Upper lobe of left lung (tissue), 6 donors: ENCODE data around the gene IKBIP. TPM values are rescaled to one million over a fixed set of nuclear protein-coding genes. Genes with fewer than 3 reads are reported as not detected.

ENCODE experiments used
- ATAC-seq, 2 donors: fragments of 200-7000 bp; cut with Tn5 transposase; one replicate each; pipeline ENCODE4 v1.9.1; 2022; ENCODE audit warnings: mild to moderate bottlenecking in 2 of 2, moderate library complexity in 2 of 2; ENCODE audit not compliant: low FRiP score in 2 of 2
- DNase-seq, 2 donors: peaks; one replicate each; pipeline ENCODE4 v3.0.0-alpha.2; 2019 to 2020
- H3K27ac ChIP-seq, 4 donors: fragments of 200-600 bp; sonication (generic); one replicate each; pipeline ENCODE4 v1.5.1; 2016 to 2019
- H3K27me3 ChIP-seq, 4 donors: fragments of 200-600 bp; sonication (generic); one replicate each; pipeline ENCODE4 v1.5.1; 2017 to 2019
- H3K36me3 ChIP-seq, 4 donors: fragments of 200-600 bp; sonication (generic); one replicate each; pipeline ENCODE4 v1.5.1; 2016 to 2019
- H3K4me1 ChIP-seq, 4 donors: fragments of 200-600 bp; sonication (generic); one replicate each; pipeline ENCODE4 v1.5.1; 2018 to 2019
- H3K4me3 ChIP-seq, 4 donors: fragments of 200-600 bp; sonication (generic); one replicate each; pipeline ENCODE4 v1.5.1; 2017 to 2019; ENCODE audit warnings: mild to moderate bottlenecking in 2 of 4, moderate library complexity in 1 of 4
- H3K9me3 ChIP-seq, 4 donors: fragments of 200-600 bp; sonication (generic); one replicate each; pipeline ENCODE4 v1.5.1; 2018 to 2019
- CTCF ChIP-seq, 6 experiments: fragments of 450-650 bp in 4 of 6; fragments of 200-600 bp in 2 of 6; sonication (generic) in 2 of 6; IDR thresholded peaks; one replicate each; pipeline ENCODE4 v1.5.1; 2016 to 2019; ENCODE audit warnings: antibody characterized with exemption in 6 of 6
- EP300 ChIP-seq, 4 donors: sonication (generic); formaldehyde crosslinking; IDR thresholded peaks; one replicate each; pipeline ENCODE4 v1.5.1; 2017; ENCODE audit warnings: antibody characterized with exemption in 4 of 4, control low read depth in 2 of 4
- POLR2A ChIP-seq, 4 donors: fragments of 450-650 bp; IDR thresholded peaks; one replicate each; pipeline ENCODE4 v1.5.1; 2016 to 2017; ENCODE audit warnings: antibody characterized with exemption in 4 of 4, mild to moderate bottlenecking in 2 of 4
- POLR2AphosphoS5 ChIP-seq, 2 donors: sonication (generic); formaldehyde crosslinking; IDR thresholded peaks; one replicate each; pipeline ENCODE4 v1.5.1; 2017; ENCODE audit warnings: antibody characterized with exemption in 2 of 2
- WGBS, 2 donors: methylation state at CpG; one replicate each; pipeline ENCODE4 v1.1.5; 2017 to 2018; 5-methylcytosine and 5-hydroxymethylcytosine counted together
- total RNA-seq, 6 donors: library from RNA; depleted of rRNA in 4 of 6; stranded (reverse); fragments of >200 nt in 4 of 6; gene quantifications; one replicate each; pipeline versions ENCODE4 v1.1.0 to v1.2.1, GENCODE V29; 2016 to 2021
- donor health status: DM: no; HTN: no; CAD: no; lungs with moderate emphysema.
- donor health status: DM: no; HTN: yes; CAD: no; lungs with severe emphysema.

The IKBIP gene
- total RNA-seq, 6 donors from 2014 or later = 1.0 to 17.8 (median 11.2) TPM

- no peak for TF ChIP-seq CTCF (IDR thresholded peaks at IDR 0.05)
- no peak for TF ChIP-seq POLR2AphosphoS5 (IDR thresholded peaks at IDR 0.05)
- TF ChIP-seq EP300 (IDR thresholded peaks at IDR 0.05) = no peak
- TF ChIP-seq POLR2A (IDR thresholded peaks at IDR 0.05) = no peak
- 88 to 89% methylated on average over 6 of the region's 6 CpGs for WGBS, 2 donors
- no peaks in the 10 kb centered on the region for H3K36me3 ChIP-seq
- no peak overlapping the region for H3K4me3 ChIP-seq
- no peak for ATAC-seq
- H3K27ac ChIP-seq = no peak overlapping the region
- no peaks in the 10 kb centered on the region for H3K4me1 ChIP-seq
- DNase-seq = no peak
- no peaks in the 10 kb centered on the region for H3K9me3 ChIP-seq
- no peaks in the 10 kb centered on the region for H3K27me3 ChIP-seq
Measured at GRCh38 chr12:98582093-98582492, 62.5 kb downstream of the IKBIP start.

GRCh38 chr12:98581101-98581500 lies 63.5 kb downstream of the IKBIP start:
- Histone ChIP-seq H3K27me3 (no peaks in the 10 kb centered on the region), H3K36me3 (no peaks in the 10 kb centered on the region), H3K9me3 (no peaks in the 10 kb centered on the region), H3K27ac (no peak overlapping the region), H3K4me3 (no peak overlapping the region), H3K4me1 (no peaks in the 10 kb centered on the region)
- no peak for DNase-seq
- TF ChIP-seq POLR2A (IDR thresholded peaks at IDR 0.05) = no peak
- TF ChIP-seq POLR2AphosphoS5 (IDR thresholded peaks at IDR 0.05) = no peak
- TF ChIP-seq EP300 (IDR thresholded peaks at IDR 0.05) = no peak
- TF ChIP-seq CTCF (IDR thresholded peaks at IDR 0.05) = no peak
- WGBS, 2 donors = 75 to 97% methylated on average over 1 of the region's 1 CpG
- ATAC-seq = no peak

- Histone ChIP-seq H3K4me1 (no peaks in the 10 kb centered on the region), H3K4me3 (no peak overlapping the region), H3K36me3 (no peaks in the 10 kb centered on the region), H3K27me3 (no peaks in the 10 kb centered on the region), H3K9me3 (no peaks in the 10 kb centered on the region), H3K27ac (no peak overlapping the region)
- no peak for TF ChIP-seq CTCF (IDR thresholded peaks at IDR 0.05)
- TF ChIP-seq POLR2AphosphoS5 (IDR thresholded peaks at IDR 0.05) = no peak
- no peak for TF ChIP-seq EP300 (IDR thresholded peaks at IDR 0.05)
- no peak for TF ChIP-seq POLR2A (IDR thresholded peaks at IDR 0.05)
- 96 to 97% methylated on average over 5 of the region's 5 CpGs for WGBS, 2 donors
- DNase-seq (no peak), ATAC-seq (no peak)
Measured at GRCh38 chr12:98580695-98581094, 63.9 kb downstream of the IKBIP start.

- Histone ChIP-seq H3K36me3 (no peaks in the 10 kb centered on the region), H3K27ac (no peak overlapping the region), H3K27me3 (no peaks in the 10 kb centered on the region), H3K4me3 (no peak overlapping the region), H3K4me1 (no peaks in the 10 kb centered on the region), H3K9me3 (no peaks in the 10 kb centered on the region)
- 87 to 98% methylated on average over 3 of the region's 3 CpGs for WGBS, 2 donors
- TF ChIP-seq EP300 (IDR thresholded peaks at IDR 0.05) (no peak), POLR2A (IDR thresholded peaks at IDR 0.05) (no peak), POLR2AphosphoS5 (IDR thresholded peaks at IDR 0.05) (no peak), CTCF (IDR thresholded peaks at IDR 0.05) (no peak)
- ATAC-seq (no peak), DNase-seq (no peak)
Measured at GRCh38 chr12:98579835-98580234, 64.8 kb downstream of the IKBIP start.

GRCh38 chr12:98579347-98579746 lies 65.2 kb downstream of the IKBIP start:
- no peaks in the 10 kb centered on the region for H3K9me3 ChIP-seq
- no peak overlapping the region for H3K27ac ChIP-seq
- no peaks in the 10 kb centered on the region for H3K27me3 ChIP-seq
- H3K4me3 ChIP-seq = no peak overlapping the region
- 85 to 88% methylated on average over 5 of the region's 5 CpGs for WGBS, 2 donors
- no peak for TF ChIP-seq POLR2A (IDR thresholded peaks at IDR 0.05)
- no peak for TF ChIP-seq POLR2AphosphoS5 (IDR thresholded peaks at IDR 0.05)
- no peak for TF ChIP-seq EP300 (IDR thresholded peaks at IDR 0.05)
- TF ChIP-seq CTCF (IDR thresholded peaks at IDR 0.05) = no peak
- ATAC-seq (no peak), DNase-seq (no peak)
- H3K4me1 ChIP-seq = no peaks in the 10 kb centered on the region
- H3K36me3 ChIP-seq = no peaks in the 10 kb centered on the region
